HEK293 (cell line): Measurements from ENCODE around the gene EHD2.

Experiments used
- CTCF ChIA-PET: fragments of 350-600 bp; formaldehyde crosslinking; extraction: SDS; loops from one replicate; lab custom pipeline; 2021; ENCODE audit warnings: antibody characterized with exemption; lab: Yijun Ruan, JAX
- POLR2A ChIA-PET: fragments of 300-600 bp; formaldehyde crosslinking; extraction: SDS; loops from one replicate; lab custom pipeline; 2020; ENCODE audit warnings: antibody characterized with exemption, inconsistent platforms; lab: Yijun Ruan, JAX
- H3K27ac ChIP-seq: fragments of 200-500 bp; sonication (Bioruptor generic); 2 replicates; pipeline ENCODE4 v1.5.1; 2014; ENCODE audit warnings: low read depth, low read length, control low read depth, inconsistent platforms; ENCODE audit errors: extremely low read depth
- H3K36me3 ChIP-seq, 2 experiments: fragments of 200-500 bp in 1 of 2; sonication (Bioruptor generic) in 1 of 2; 1 replicate in 1 of 2; 2 replicates in 1 of 2; pipeline ENCODE4 v1.5.1; 2014 to 2017; ENCODE audit warnings: inconsistent platforms in 2 of 2, low read length in 2 of 2; ENCODE audit not compliant: control insufficient read depth in 2 of 2, insufficient read depth in 1 of 2
- H3K4me1 ChIP-seq: fragments of 200-500 bp; sonication (Bioruptor generic); 2 replicates; pipeline ENCODE4 v1.5.1; 2014; ENCODE audit warnings: mild to moderate bottlenecking, low read length, inconsistent platforms; ENCODE audit not compliant: control insufficient read depth, insufficient read depth
- H3K4me3 ChIP-seq: 2 replicates; pipeline ENCODE4 v1.5.1; 2011; ENCODE audit warnings: low read depth, mild to moderate bottlenecking, control low read depth, low read length, moderate library complexity
- H3K9me3 ChIP-seq: fragments of 200-500 bp; sonication (Bioruptor generic); 2 replicates; pipeline ENCODE4 v1.5.1; 2014; ENCODE audit warnings: low read depth, low read length, inconsistent platforms; ENCODE audit not compliant: control insufficient read depth, insufficient read depth
- EGR2 ChIP-seq: fragments of 450-650 bp; formaldehyde crosslinking; IDR thresholded peaks from 2 replicates; pipeline ENCODE4 v1.5.1; 2016; ENCODE audit warnings: low read depth, missing biosample characterization, missing genetic modification characterization
- GLI4 ChIP-seq: fragments of 450-650 bp; formaldehyde crosslinking; IDR thresholded peaks from 2 replicates; pipeline ENCODE4 v1.5.1; 2016; ENCODE audit warnings: missing biosample characterization, missing genetic modification characterization
- PATZ1 ChIP-seq: fragments of 450-650 bp; formaldehyde crosslinking; IDR thresholded peaks from 2 replicates; pipeline ENCODE4 v1.5.1; 2016; ENCODE audit warnings: missing biosample characterization, missing genetic modification characterization
- SCRT2 ChIP-seq: fragments of 450-650 bp; formaldehyde crosslinking; IDR thresholded peaks from 2 replicates; pipeline ENCODE4 v1.5.1; 2016; ENCODE audit warnings: missing biosample characterization, missing genetic modification characterization
- TRIM28 ChIP-seq: IDR thresholded peaks from 2 replicates; pipeline ENCODE4 v1.6.1; 2011; ENCODE audit warnings: low read length, control low read depth, borderline replicate concordance
- ZBTB17 ChIP-seq: fragments of 450-650 bp; formaldehyde crosslinking; IDR thresholded peaks from 2 replicates; pipeline ENCODE4 v1.5.1; 2016; ENCODE audit warnings: missing biosample characterization, missing genetic modification characterization
- ZFHX2 ChIP-seq: fragments of 450-650 bp; formaldehyde crosslinking; conservative IDR thresholded peaks from 2 replicates; pipeline ENCODE4 v1.5.1; 2016; ENCODE audit warnings: missing biosample characterization, missing genetic modification characterization
- ZNF140 ChIP-seq: fragments of 450-650 bp; formaldehyde crosslinking; IDR thresholded peaks from 2 replicates; pipeline ENCODE4 v1.5.1; 2016; ENCODE audit warnings: missing biosample characterization, missing genetic modification characterization
- ZNF16 ChIP-seq: fragments of 450-650 bp; formaldehyde crosslinking; IDR thresholded peaks from 2 replicates; pipeline ENCODE4 v1.5.1; 2016; ENCODE audit warnings: low read depth, missing biosample characterization, missing genetic modification characterization
- ZNF184 ChIP-seq: fragments of 450-650 bp; IDR thresholded peaks from 2 replicates; pipeline ENCODE4 v1.5.1; 2018; ENCODE audit warnings: missing biosample characterization, mild to moderate bottlenecking, missing genetic modification characterization
- ZNF211 ChIP-seq: fragments of 450-650 bp; formaldehyde crosslinking; IDR thresholded peaks from 2 replicates; pipeline ENCODE4 v1.5.1; 2016; ENCODE audit warnings: low read depth, missing biosample characterization, missing genetic modification characterization
- ZNF292 ChIP-seq: fragments of 450-650 bp; formaldehyde crosslinking; IDR thresholded peaks from 2 replicates; pipeline ENCODE4 v1.5.1; 2016; ENCODE audit warnings: low read depth, missing biosample characterization, missing genetic modification characterization, borderline replicate concordance
- ZNF600 ChIP-seq: fragments of 450-650 bp; formaldehyde crosslinking; IDR thresholded peaks from 2 replicates; pipeline ENCODE4 v1.5.1; 2016; ENCODE audit warnings: missing biosample characterization, missing genetic modification characterization
- ZNF660 ChIP-seq: fragments of 450-650 bp; IDR thresholded peaks from 2 replicates; pipeline ENCODE4 v1.5.1; 2018; ENCODE audit warnings: missing biosample characterization, mild to moderate bottlenecking, missing genetic modification characterization
- ZXDB ChIP-seq: fragments of 450-650 bp; formaldehyde crosslinking; IDR thresholded peaks from 2 replicates; pipeline ENCODE4 v1.5.1; 2016; ENCODE audit warnings: missing biosample characterization, missing genetic modification characterization
- TF ChIP-seq, protein P1 (sequence below): fragments of 450-650 bp; formaldehyde crosslinking; IDR thresholded peaks from 2 replicates; pipeline ENCODE4 v1.5.1; 2016; ENCODE audit warnings: missing biosample characterization, missing genetic modification characterization
- TF ChIP-seq, protein P2 (sequence below): fragments of 450-650 bp; IDR thresholded peaks from 2 replicates; pipeline ENCODE4 v1.5.1; 2018; ENCODE audit warnings: missing biosample characterization, missing genetic modification characterization
- TF ChIP-seq, protein P3 (sequence below): fragments of 450-650 bp; formaldehyde crosslinking; IDR thresholded peaks from 2 replicates; pipeline ENCODE4 v1.5.1; 2017; ENCODE audit warnings: missing biosample characterization, missing genetic modification characterization

EHD2 gene

GRCh38 chr19:47694466-47695273 is 18.6 kb upstream of the EHD2 start:
- no peaks in the 10 kb centered on the region for H3K9me3 ChIP-seq
- H3K27ac ChIP-seq = no peak overlapping the region
- no peak overlapping the region for H3K4me3 ChIP-seq
- CTCF ChIA-PET = no interaction called here
- no peak for TF ChIP-seq GLI4 (tag by site-specific recombination)
- TF ChIP-seq, protein P1, sequence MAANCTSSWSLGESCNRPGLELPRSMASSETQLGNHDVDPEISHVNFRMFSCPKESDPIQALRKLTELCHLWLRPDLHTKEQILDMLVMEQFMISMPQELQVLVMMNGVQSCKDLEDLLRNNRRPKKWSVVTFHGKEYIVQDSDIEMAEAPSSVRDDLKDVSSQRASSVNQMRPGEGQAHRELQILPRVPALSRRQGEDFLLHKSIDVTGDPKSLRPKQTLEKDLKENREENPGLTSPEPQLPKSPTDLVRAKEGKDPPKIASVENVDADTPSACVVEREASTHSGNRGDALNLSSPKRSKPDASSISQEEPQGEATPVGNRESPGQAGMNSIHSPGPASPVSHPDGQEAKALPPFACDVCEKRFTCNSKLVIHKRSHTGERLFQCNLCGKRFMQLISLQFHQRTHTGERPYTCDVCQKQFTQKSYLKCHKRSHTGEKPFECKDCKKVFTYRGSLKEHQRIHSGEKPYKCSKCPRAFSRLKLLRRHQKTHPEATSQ (tag by site-specific recombination) = no peak
- H3K36me3 ChIP-seq = peaks cover 10 to 45% of the 10 kb centered on the region in 2 experiments
- POLR2A ChIA-PET = no interaction called here
- H3K4me1 ChIP-seq = no peaks in the 10 kb centered on the region

- Histone ChIP-seq H3K36me3 (peaks cover 16 to 47% of the 10 kb centered on the region in 2 experiments), H3K4me1 (no peaks in the 10 kb centered on the region), H3K27ac (peak overlapping the region; percentile 16; the same call in 1 of the 2 replicates), H3K4me3 (no peak overlapping the region), H3K9me3 (no peaks in the 10 kb centered on the region)
- 0 out of 2 replicates have a peak, but pooled peaks have one; percentile 9 for TF ChIP-seq ZBTB17 (tag by site-specific recombination)
- no peak for TF ChIP-seq ZNF292 (tag by site-specific recombination)
- no peak for TF ChIP-seq ZNF140
- peak; percentile 92 for TF ChIP-seq ZNF600 (tag by site-specific recombination)
- no peak for TF ChIP-seq SCRT2 (tag by site-specific recombination)
- no peak for TF ChIP-seq ZNF211
- CTCF ChIA-PET = interaction anchor here (0.6 to 6.4 kb wide), 9 partner anchors 10 to 788 kb away, joined by 3 to 102 read pairs (median 3); partner anchors contain the start of gene NAPA
- POLR2A ChIA-PET = no interaction called here
Observed at GRCh38 chr19:47695533-47696262, 17.5 kb upstream of the EHD2 start.

DNA sequence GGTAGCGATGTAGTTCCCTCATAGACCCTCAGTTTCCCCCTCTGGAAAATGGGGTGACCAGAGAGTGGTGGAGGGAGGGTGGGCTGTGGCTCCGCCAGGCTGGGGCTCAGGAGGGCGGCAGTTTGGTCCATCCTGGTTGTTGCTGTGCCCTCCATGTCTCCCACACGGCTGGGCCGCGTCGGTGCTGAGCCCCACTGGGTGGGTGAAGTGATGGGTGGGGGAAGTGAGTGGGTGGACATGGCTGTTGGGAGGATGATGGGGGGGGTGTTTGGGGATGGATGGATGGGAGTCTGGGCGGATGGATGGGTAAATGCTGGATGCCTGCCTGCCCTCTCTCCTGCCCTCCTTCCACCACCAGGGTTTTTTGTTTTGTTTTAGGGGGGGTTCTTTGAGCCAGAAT is 16.6 kb upstream of the EHD2 start:
- Histone ChIP-seq H3K4me1 (no peaks in the 10 kb centered on the region), H3K4me3 (no peak overlapping the region), H3K36me3 (peaks cover 11 to 48% of the 10 kb centered on the region in 2 experiments; a peak in 2 of 3 replicates), H3K9me3 (no peaks in the 10 kb centered on the region), H3K27ac (no peak overlapping the region)
- ChIA-PET CTCF (interaction anchor here (0.6 to 6.4 kb wide), 8 partner anchors 9 to 789 kb away, joined by 3 to 102 read pairs (median 3); partner anchors contain the start of gene NAPA), POLR2A (no interaction called here)
- TF ChIP-seq, protein P2, sequence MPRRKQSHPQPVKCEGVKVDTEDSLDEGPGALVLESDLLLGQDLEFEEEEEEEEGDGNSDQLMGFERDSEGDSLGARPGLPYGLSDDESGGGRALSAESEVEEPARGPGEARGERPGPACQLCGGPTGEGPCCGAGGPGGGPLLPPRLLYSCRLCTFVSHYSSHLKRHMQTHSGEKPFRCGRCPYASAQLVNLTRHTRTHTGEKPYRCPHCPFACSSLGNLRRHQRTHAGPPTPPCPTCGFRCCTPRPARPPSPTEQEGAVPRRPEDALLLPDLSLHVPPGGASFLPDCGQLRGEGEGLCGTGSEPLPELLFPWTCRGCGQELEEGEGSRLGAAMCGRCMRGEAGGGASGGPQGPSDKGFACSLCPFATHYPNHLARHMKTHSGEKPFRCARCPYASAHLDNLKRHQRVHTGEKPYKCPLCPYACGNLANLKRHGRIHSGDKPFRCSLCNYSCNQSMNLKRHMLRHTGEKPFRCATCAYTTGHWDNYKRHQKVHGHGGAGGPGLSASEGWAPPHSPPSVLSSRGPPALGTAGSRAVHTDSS = no peak
- TF ChIP-seq ZFHX2 (tag by site-specific recombination) (peak; percentile 77), ZNF16 (tag by site-specific recombination) (no peak), ZXDB (tag by site-specific recombination) (no peak), EGR2 (tag by site-specific recombination) (peak; percentile 85), PATZ1 (tag by site-specific recombination) (0 out of 2 replicates have a peak, but pooled peaks have one; percentile 10), TRIM28 (no peak), ZNF184 (no peak), ZNF660 (tag by site-specific recombination) (no peak)
- TF ChIP-seq, protein P3, sequence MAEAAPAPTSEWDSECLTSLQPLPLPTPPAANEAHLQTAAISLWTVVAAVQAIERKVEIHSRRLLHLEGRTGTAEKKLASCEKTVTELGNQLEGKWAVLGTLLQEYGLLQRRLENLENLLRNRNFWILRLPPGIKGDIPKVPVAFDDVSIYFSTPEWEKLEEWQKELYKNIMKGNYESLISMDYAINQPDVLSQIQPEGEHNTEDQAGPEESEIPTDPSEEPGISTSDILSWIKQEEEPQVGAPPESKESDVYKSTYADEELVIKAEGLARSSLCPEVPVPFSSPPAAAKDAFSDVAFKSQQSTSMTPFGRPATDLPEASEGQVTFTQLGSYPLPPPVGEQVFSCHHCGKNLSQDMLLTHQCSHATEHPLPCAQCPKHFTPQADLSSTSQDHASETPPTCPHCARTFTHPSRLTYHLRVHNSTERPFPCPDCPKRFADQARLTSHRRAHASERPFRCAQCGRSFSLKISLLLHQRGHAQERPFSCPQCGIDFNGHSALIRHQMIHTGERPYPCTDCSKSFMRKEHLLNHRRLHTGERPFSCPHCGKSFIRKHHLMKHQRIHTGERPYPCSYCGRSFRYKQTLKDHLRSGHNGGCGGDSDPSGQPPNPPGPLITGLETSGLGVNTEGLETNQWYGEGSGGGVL = peak; percentile 10; the same call in 1 of the 2 replicates
